Mucosa of descending colon (tissue), 3 donors: ENCODE data around the gene ZBTB21. TPM values are rescaled to one million over a fixed set of nuclear protein-coding genes. Genes with fewer than 3 reads are reported as not detected.

Experiments used
- total RNA-seq, 3 donors: library from RNA; stranded (reverse); fragmentation: NEBNext Ultra II Directional in 2 of 3; extraction: Animal tissue kit (Norgen Biotek cat#: 25700) in 2 of 3; gene quantifications; one replicate each; pipeline versions ENCODE4 v1.2.1 to v1.2.4, GENCODE V29; 2021 to 2023
- donor health status: DM: no; HTN: no; CAD: no; lungs with moderate emphysema.
- donor health status: DM: no; HTN: no; CAD: no.
- donor health status: DM: no; HTN: yes; CAD: no.

Gene ZBTB21
- total RNA-seq, 3 donors from 2014 or later: 11.8 to 18.9 (median 14.6) TPM

Other genes starting within 250 kb of the ZBTB21 start
- 10 to 100 TPM in 2 of 3 donors, 1 to 10 TPM in 1; 5.1 to 14.8 (median 10.2) TPM for gene RIPK4, start 243.3 kb downstream of the ZBTB21 start, total RNA-seq
- 10 to 100 TPM in 1 of 3 donors, 1 to 10 TPM in 2; 7.4 to 10.3 (median 8.3) TPM for gene PRDM15, start 131.0 kb downstream of the ZBTB21 start, total RNA-seq
- gene C2CD2, start 56.3 kb downstream of the ZBTB21 start, total RNA-seq: 10 to 100 TPM in 2 of 3 donors, 1 to 10 TPM in 1; 9.4 to 29.1 (median 17.8) TPM
- under 1 TPM; 0.14 to 0.90 (median 0.16) TPM for gene UMODL1, start 61.0 kb upstream of the ZBTB21 start, total RNA-seq
- gene ABCG1, start 208.8 kb upstream of the ZBTB21 start, total RNA-seq: 10 to 100 TPM; 44.4 to 67.0 (median 56.8) TPM